Measurements from ENCODE around the gene NKX2-4.
"Not testable (repeated sequence)": the region's sequence is repeated elsewhere in the genome, so short reads cannot be mapped to it uniquely, and the experiment has no call there.

DNA sequence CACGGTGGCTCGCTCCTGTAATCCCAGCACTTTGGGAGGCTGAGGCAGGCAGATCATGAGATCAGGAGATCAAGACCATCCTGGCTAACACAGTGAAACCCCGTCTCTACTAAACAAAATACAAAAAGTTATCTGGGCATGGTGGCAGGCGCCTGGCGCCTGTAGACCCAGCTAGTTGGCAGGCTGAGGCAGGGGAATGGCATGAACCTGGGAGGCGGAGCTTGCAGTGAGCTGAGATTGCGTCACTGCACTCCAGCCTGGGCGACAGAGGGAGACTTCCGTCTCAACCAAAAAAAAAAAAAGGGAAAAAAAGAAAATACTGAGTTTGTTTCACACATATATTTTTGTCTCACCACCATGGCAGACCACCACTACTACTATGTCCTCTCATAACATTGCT, 31.1 kb downstream of the NKX2-4 start:
- TF ChIP-seq, protein P1, sequence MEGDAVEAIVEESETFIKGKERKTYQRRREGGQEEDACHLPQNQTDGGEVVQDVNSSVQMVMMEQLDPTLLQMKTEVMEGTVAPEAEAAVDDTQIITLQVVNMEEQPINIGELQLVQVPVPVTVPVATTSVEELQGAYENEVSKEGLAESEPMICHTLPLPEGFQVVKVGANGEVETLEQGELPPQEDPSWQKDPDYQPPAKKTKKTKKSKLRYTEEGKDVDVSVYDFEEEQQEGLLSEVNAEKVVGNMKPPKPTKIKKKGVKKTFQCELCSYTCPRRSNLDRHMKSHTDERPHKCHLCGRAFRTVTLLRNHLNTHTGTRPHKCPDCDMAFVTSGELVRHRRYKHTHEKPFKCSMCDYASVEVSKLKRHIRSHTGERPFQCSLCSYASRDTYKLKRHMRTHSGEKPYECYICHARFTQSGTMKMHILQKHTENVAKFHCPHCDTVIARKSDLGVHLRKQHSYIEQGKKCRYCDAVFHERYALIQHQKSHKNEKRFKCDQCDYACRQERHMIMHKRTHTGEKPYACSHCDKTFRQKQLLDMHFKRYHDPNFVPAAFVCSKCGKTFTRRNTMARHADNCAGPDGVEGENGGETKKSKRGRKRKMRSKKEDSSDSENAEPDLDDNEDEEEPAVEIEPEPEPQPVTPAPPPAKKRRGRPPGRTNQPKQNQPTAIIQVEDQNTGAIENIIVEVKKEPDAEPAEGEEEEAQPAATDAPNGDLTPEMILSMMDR (IDR thresholded peaks at IDR 0.05; ENCODE audit: poor library complexity, severe bottlenecking), result not testable (repeated sequence)
- not testable (repeated sequence) for TF ChIP-seq TAF1 (IDR thresholded peaks at IDR 0.05; ENCODE audit: low read depth); POLR2AphosphoS5 (IDR thresholded peaks at IDR 0.05); EZH2 (IDR thresholded peaks at IDR 0.05; ENCODE audit: borderline replicate concordance, insufficient read depth, low read length, poor library complexity, severe bottlenecking); SMC3 (conservative IDR thresholded peaks at IDR 0.05; ENCODE audit: poor library complexity)
